GM19372 (cell line): ENCODE data around the gene TAGLN3.

ENCODE experiments used
- ATAC-seq: cut with Tn5 transposase; IDR thresholded peaks from one replicate; pipeline ENCODE4 v1.9.1; 2021; ENCODE audit warnings: mild to moderate bottlenecking, low read depth, moderate library complexity; ENCODE audit not compliant: unreplicated experiment

The TAGLN3 gene

DNA sequence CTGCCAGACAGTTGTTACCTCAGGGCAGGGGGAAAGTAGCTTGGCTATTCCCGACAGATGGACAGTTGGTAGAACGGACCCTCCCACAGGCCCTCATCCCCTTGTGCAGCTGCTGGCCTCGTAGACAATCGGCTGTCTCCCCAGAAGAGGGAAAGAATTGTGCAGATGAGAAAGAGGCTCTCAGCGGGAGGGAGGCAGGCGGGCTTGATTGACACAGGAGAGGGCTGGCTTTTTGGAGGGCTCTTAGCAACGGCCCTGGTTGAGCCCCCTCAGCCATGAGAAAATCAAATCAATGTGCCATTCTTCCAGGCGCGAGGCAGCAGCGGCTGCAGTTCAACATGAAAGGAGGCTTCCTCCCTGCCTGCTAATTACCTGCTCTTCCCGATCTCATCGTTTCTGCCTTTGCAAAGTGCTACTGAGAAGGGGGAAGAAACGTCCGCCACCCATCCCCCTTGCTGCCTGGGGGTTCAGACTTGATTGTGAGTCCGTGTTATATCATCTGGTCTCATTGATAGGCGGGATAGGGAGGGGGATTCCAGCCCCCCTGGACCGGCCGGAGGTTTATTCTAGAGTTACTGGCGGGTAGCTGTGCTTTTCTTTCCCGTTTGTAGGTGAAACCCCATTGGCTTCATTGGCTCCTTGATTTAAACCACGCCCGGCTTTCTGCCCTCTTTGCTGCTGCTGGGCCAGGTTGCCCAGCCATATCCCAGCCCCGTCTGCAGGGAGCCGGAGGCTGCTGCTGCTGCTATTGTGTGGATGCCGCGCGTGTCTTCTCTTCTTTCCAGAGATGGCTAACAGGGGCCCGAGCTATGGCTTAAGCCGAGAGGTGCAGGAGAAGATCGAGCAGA, at the start of gene TAGLN3:
Gene TAGLN3, plus strand, starts transcription at position 287 of the 848 bp plus-strand sequence. Its CDS starts 501 bp downstream, at position 788.
- no peak for ATAC-seq

DNA sequence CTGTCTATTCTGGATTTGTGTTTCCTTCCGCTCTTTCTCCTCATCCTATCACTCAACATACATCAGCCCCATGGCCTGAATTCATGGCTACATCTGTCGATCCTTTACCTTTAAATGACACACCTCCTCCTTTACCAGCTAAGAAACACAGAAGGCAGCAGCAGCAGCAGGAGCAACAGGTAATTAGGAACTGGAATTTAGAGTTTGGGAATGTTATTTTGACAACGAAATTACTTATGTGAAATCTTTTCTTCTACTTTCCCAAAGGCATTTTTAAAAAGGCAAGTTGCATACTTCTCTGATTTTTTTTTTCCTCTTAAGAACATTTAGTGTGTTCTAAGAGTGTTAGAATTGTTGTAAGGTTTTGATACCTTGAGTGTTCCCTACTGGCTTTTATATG, 49.0 kb upstream of the TAGLN3 start:
- ATAC-seq: no peak

DNA sequence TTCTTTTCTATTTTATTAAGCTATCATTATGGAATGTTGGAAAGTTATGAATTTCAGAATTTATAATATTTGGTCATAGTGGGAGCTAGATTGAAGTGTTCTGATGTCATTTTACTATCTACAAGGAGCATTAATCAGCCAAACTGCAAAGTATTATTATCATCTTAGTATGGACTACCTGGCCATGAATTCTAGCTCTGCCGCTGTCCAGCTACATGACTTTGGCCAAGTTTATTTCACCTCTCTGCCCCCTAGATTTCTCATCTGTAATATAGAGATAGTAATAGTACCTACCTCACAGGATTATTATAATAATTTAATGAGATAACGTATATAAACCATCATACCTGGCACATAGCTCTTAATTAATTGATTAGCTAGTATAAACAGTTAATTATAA, 47.7 kb upstream of the TAGLN3 start:
- no peak for ATAC-seq

DNA sequence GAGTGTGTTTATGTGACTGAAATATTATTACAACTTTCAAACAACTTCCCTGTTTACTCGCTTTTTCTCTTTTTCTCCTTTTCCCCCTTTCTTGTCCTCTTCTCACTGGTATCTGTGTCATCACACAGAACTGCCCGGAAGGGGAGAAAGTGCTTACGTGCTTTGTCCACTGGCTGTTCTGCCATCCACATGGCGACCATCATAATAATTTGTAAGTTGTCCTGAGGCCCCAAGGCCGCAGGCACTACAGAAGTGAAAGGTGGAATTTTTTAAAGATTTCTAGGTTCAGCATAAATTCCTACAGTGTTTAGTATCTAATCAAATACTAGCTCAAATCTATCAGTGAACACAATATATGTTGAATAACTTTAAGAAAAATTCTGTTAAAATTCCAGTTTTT, 46.6 kb upstream of the TAGLN3 start:
- no peak for ATAC-seq

DNA sequence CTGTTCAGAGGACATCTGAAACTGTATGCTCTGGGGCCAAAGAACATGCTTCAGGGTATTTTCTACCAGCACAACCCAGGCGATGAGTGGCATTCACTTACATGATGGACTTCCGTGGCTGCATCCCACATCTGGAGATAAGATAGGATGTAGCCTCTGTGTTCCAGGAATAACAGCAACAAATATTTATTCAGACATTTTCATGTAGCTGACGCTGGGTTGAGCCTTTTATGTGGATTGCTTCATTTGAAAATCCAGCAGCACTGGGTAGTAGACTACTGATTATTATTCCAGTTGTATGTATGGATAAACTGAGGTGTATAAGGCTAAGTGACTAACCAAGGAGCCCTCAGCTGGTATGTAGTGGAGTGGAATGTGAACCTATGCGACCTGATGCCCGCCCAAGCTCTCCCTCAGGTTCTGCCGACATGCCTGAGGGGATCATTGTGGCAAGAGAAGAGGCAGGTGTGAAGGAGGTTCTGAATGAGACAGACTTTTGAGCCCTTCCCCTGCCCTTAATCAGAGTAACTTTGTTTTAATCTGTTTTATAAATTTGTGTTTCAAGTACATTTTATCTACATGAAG, 45.8 kb upstream of the TAGLN3 start:
- ATAC-seq: no peak

DNA sequence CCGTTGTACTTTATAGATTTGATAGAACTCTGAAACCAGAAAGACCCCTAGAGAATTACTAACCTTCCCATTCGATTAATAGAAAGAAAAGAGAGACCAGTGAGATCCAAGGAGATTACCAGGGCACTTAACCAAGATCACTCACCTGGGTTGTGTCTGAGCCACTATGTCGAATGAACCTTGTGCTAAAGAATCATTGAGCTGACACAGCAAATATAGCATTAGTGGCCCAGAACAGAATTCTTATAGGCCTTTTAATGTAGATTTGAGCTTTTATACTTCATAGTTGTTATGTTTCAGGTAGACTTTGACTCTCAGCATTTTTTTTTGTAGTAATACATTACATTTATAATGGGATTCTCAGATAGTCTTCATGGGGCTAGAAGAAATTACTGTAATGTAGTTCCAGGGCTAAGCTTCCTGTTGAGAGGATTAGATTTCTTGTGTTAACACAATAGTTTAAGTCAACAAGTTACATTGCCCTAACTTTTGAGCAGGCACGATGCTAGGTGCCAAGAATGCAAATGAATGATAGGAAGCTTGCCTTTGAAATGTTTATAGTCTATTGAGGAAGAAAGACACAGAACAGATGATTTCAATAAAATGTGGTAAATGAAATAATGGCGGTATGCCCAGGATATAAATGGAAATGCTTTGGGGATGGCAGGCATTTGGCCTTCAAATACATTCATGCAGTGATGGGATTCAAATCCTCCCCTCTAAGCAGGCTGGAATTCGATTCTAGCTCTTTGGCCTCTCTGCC, 44.3 kb upstream of the TAGLN3 start:
- ATAC-seq: no peak

DNA sequence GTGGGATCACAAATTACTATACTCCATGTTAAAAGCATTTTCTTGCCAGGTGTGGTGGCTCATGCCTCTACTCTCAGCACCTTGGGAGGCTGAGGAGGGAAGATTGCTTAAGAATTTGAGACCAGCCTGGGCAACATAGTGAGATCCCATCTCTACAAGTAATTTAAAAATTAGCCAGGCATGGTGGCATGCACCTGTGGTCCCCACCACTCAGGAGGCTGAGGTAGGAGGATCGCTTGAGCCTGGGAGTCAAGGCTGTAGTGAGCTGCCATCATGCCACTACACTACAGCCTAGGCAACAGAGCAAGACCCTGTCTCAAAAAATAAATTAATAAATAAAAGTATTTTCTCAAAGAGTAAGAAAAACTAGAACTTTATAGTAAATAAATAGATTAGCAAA, 42.8 kb upstream of the TAGLN3 start:
- no peak for ATAC-seq

DNA sequence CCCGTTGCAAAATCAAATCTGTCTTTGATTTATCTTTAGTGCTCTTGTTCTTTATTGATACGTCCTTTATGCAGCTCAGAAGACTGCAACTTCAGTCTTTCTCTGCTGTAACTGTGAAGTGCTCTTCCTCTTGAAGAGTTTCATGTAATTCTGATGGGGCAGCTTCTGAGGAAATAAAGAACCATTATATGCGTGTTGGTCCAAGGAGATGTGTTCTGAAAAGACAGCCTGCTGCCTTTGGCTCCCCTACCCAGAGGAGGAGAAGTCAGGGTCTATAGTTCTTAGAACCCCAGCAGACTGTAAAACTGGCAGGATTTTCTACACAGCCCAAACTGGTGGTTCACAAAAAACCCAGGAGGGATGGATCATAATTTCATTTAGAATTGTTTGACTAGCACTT, 42.3 kb upstream of the TAGLN3 start:
- ATAC-seq: no peak

DNA sequence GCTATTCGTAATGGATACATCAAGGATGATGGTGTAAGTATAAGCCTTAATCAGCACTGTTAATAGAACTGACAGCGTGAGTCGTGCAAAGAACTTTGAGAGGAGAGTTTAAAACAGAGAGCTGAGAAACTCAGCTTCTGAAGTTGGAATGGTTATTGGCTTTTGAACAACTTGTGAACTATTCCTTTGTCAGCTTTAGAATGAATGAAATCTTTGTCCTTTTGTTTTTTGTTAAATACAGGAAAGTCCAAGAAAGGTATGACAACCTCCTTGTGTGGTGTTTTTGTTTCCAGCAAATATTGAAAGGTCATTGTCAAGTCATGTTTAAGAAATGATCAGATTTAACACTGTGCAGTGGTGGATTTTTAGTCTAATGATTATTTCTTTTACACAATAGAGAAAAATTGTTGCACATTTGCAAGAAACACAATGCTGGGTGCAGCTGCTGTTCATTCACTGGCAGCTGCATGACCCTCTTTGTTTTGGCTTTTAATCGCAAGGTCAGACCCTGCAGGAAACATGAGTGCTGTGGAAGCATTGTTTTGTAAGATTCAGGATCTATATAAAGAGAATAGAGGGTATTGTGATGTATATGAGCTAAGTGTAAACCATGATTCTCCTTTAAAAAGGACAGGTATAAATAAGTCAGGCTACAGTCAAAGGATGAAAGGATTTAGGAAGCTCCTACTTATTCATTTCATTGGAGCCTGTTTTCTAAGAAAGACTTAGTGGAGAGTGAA, 41.6 kb upstream of the TAGLN3 start:
- no peak for ATAC-seq

DNA sequence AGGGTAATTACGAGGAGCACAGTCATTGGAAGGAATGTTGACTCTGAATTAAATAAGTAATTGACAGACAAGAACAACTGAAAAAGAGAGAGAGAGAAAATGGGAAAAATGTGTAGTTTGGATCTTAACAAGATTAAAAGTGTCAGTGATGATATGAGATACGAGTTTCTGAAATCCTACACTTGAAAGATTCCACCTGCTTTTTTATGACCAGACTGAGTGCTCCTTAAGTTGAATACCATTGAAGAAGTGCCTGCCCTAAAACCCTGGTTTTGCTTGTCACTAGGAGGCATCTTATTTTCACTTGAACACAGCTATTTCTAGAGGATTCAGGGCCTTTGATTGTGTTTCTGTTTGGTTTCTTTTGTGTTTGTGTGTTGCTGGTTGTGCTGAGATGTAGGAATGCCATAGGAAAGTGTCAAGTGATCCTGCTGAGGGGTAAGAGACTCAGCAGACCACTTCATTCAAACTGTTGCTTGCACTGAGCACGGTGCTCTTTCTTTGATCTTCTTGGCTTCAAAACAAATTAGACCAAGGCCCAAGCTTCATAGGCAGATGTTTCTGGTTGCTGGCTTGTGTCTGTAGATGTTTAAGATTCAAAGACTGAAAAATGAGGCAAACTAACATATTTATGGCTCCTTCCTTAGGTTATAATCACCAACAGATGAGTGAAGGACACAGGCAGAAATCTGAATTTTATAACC, 37.1 kb upstream of the TAGLN3 start:
- ATAC-seq: no peak

DNA sequence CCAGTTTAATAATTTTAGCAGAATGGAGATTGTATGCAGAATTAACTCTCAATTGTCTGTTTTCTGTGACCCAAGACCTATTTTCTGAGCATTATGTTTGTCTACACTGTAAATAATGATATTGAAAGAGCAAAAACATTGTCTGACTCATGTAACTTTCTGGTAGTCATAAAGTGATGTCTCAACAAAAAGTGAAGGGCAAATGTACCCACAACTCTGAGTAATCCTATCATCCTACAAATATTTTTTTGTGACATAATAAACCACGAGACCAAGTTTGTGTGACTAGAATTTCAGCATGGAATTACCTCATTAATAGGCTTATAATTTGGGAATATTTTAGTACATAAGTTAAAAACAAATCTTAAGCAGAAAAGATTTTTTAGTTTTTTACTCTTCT, 35.3 kb upstream of the TAGLN3 start:
- no peak for ATAC-seq

DNA sequence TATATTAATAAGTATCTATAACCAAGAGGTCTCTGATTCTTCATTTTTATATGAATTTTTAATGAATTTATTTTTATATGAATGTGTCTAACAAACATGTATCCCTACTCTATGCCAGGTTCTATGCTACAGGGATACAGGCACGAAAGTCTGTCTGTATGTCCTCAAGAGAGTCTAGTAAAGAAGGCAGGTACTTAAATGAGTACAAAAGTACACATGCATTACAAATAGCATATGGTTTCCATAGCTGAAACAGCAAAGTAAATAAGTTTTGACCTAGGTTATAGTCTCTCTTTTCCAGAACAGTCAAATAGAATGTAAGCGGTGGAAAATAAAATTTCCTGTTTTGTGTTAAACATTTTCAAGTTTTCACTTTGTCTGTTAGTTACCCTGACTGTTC, 33.2 kb upstream of the TAGLN3 start:
- ATAC-seq: no peak

DNA sequence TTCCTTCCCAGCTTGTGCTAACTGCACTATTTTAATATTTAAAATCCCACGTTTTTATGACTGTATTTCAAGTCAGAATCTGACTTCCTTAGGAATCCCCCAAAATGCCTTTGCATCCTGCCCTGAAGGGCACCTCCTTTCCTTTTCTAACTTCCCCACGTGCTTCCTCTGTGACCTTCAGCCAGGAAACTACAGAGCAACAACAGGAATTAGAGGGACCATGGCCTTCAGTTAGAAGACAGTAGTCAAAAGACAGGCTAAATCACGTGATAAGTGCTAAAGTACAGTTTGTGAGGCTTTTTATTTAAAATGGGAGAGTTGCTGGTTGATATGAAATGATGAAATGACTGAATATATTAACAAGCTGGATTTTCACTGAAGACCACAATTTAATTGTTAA, 31.7 kb upstream of the TAGLN3 start:
- ATAC-seq: no peak

DNA sequence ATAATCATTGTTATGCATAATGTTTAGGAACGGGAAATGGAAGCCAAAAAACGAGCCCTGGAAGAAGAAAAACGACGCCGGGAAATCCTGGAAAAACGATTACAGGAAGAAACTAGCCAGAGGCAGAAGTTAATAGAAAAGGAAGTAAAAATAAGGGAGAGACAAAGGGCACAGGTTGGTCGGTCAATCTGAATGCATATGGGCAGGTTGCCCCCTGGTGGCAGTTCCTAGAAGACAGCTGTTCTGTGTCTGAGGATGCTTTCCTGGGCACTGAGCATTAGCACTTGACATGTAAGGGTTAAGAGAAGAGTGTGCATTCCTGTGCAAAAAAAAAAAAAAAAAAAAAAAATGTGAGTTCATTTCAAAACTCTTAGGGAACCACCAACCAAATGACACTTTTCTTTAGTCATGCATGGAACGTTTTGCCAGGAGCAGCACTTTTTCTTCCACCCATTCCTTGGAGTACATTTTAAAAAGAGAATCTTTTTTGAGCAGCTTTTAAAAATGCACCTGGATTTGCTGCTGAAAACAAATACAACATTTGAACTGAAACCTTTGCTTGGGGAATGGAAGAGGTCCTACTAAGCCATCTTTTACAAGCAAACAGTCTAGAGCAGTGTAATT, 31.0 kb upstream of the TAGLN3 start:
- peak; percentile 93 for ATAC-seq

DNA sequence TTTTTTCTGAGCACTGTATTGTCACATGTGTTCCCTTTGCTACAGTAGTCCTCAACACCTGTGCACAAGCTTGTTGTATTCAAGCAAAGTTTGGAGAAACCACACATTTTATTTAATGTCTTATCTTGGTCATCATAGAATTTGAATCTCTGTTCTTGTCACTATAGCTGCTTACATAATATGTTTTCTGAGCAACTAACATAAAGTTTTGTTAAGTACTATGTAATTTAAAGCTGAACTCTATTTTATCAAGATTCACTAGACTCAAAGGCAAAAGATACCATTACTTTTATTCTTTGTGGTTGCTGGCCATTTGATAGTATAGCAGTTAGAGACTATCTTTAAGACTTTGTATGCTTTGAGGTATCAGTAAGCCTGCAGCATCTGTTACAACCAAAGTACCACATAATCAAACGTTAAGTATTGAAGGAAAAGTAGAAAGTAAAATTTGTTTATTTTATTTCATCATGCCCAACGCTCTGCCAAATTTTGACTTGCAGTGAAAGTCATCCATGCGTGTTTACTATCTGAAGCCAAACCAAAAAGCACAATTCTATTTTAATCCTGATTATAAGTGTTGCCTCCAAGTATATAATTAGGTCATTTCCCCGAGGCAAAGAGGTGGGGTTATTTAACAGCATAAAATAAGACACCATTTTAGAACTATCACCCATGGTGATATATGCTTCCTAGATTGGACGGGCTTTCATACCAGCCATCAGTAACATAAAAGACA, 30.2 kb upstream of the TAGLN3 start:
- ATAC-seq: no peak

DNA sequence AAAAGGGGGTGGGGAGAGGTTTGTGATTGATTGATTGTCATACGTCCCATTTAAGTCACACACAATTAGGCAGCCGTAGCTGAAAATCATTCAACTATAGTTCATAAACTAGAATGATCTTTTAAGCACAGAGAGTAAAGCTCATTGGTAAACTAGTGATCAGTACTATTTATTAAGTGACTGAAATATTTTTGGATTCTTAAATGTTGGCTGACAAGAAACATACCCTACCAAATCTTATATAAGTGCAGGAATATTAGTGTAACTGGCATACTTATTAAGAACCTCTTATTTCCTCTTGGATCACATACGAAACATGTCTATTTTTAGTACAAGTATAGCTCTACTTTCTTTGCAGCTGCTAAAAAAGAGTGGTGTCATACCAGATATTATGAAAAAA, 28.3 kb upstream of the TAGLN3 start:
- no peak for ATAC-seq

DNA sequence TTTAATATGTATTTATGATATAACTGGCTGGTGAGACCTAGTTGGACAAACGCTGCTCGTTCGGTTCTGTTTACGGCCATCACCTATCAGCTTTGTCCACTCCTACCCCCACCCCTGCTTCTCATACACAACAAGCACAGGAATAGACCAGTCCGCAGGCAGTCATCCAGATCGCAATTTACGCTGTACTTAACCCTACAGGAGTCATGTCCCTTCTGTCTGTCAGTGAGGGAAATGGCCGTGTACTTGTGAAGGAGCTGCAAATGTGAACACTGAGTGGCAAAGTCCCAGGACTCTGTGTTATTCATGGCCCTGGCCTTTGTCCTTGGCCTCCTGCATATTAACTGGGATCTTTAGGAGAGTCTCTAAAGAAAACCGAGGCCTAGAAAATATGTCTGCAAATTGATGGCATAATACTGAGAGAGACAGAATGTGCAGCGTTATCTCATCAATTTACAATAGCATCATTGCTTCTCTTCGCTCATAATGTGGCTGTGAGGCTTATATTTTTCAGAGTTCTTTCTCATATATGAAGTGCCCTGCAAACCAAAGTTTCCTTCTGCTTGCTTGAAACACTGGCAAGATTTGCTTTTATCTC, 27.1 kb upstream of the TAGLN3 start:
- ATAC-seq: no peak

DNA sequence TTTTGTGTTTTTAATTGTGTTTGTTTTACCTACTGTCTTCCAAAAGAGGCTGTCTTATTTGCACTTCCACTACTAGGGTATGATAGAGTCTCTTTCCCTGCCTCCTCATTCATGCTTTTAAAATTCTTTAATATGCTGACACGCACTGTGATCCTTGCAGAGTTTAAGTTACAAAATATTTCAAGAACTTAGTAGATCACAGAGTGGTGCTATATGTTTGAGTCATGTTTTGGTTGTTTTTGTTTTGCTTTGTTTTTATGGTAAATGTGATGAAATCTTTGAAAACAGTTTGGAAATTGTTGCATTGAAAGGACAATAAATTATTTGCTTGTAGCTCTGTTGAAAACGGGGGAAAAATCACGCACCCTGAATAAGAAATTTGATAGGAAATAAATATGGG, 25.8 kb upstream of the TAGLN3 start:
- no peak for ATAC-seq

DNA sequence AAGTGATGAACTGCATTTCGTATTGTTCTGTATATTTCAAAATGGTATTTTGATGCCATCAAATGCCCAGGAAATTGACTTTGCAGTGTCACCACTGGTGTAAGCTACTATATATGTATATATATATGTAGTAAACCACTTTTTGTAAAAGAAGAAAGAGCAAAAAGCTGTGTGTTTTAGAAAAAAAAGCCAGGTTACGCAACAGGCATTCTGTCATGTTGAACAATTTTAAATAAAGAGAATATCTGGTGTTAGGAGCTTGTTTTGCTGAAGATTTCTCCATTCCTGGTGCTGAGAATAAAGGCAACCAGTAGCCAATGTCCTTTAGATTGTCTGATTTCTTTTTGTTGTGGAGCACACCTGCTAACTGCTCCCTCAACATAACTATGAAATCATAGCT, 23.6 kb upstream of the TAGLN3 start:
- ATAC-seq: no peak
